Endothelial cell of umbilical vein (primary cell): ENCODE measurements around the gene TMEM98.

Experiments used
- EZH2 ChIP-seq: IDR thresholded peaks from 2 replicates; pipeline ENCODE4 v1.6.1; 2012; ENCODE audit warnings: borderline replicate concordance, low read depth, mild to moderate bottlenecking, moderate library complexity, low read length, inconsistent platforms; ENCODE audit not compliant: severe bottlenecking
- JUN ChIP-seq: IDR thresholded peaks from 2 replicates; pipeline ENCODE4 v1.6.1; 2011; ENCODE audit warnings: borderline replicate concordance, low read depth; ENCODE audit not compliant: insufficient read length, insufficient read depth
- MYC ChIP-seq: IDR thresholded peaks from one replicate; pipeline ENCODE4 v1.6.1; 2011; ENCODE audit warnings: mild to moderate bottlenecking, low read depth, low read length
- POLR2A ChIP-seq: IDR thresholded peaks from 2 replicates; pipeline ENCODE4 v1.6.1; 2012; ENCODE audit warnings: low read depth, mild to moderate bottlenecking, control low read depth, low read length
- TF ChIP-seq, protein P1 (sequence below), 2 donors: IDR thresholded peaks; 1 replicate in 1 of 2; 2 replicates in 1 of 2; pipeline ENCODE4 v1.5.1; 2011; ENCODE audit warnings: low read length in 2 of 2, mild to moderate bottlenecking in 2 of 2, moderate library complexity in 2 of 2, control low read depth in 1 of 2, inconsistent platforms in 1 of 2, low read depth in 1 of 2; ENCODE audit not compliant: insufficient read depth in 1 of 2; ENCODE audit errors: extremely low read depth in 1 of 2

- no peak for TF ChIP-seq EZH2
- TF ChIP-seq, protein P1, sequence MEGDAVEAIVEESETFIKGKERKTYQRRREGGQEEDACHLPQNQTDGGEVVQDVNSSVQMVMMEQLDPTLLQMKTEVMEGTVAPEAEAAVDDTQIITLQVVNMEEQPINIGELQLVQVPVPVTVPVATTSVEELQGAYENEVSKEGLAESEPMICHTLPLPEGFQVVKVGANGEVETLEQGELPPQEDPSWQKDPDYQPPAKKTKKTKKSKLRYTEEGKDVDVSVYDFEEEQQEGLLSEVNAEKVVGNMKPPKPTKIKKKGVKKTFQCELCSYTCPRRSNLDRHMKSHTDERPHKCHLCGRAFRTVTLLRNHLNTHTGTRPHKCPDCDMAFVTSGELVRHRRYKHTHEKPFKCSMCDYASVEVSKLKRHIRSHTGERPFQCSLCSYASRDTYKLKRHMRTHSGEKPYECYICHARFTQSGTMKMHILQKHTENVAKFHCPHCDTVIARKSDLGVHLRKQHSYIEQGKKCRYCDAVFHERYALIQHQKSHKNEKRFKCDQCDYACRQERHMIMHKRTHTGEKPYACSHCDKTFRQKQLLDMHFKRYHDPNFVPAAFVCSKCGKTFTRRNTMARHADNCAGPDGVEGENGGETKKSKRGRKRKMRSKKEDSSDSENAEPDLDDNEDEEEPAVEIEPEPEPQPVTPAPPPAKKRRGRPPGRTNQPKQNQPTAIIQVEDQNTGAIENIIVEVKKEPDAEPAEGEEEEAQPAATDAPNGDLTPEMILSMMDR (IDR thresholded peaks at IDR 0.05; ENCODE audit: extremely low read depth in 1 of 2, insufficient read depth in 1 of 2, low read depth in 1 of 2, low read length in 2 of 2): no peak
- no peak for TF ChIP-seq POLR2A
- TF ChIP-seq MYC: no peak
- no peak for TF ChIP-seq JUN
Measured at GRCh38 chr17:32927724-32928585, at the start of gene TMEM98.
